SU-DHL-6 (cell line): ENCODE measurements around the gene SMIM10.
"Not testable (repeated sequence)": the region's sequence is repeated elsewhere in the genome, so short reads cannot be mapped to it uniquely, and the experiment has no call there.

ENCODE experiments used
- H2AFZ ChIP-seq: fragments of 200-600 bp; sonication (generic); 2 replicates; pipeline ENCODE4 v1.6.1; 2014; ENCODE audit warnings: low read depth, mild to moderate bottlenecking, moderate library complexity, mixed read lengths, antibody characterized with exemption, low read length; ENCODE audit not compliant: severe bottlenecking
- H3F3A ChIP-seq: fragments of 200-600 bp; shearing (Covaris generic); 2 replicates; pipeline ENCODE4 v1.6.0; 2016; ENCODE audit warnings: antibody characterized with exemption, mild to moderate bottlenecking; ENCODE audit not compliant: insufficient read depth
- H3K27ac ChIP-seq: fragments of 200-600 bp; sonication (generic); 2 replicates; pipeline ENCODE4 v1.5.1; 2016; ENCODE audit warnings: low read depth, mild to moderate bottlenecking, low read length, moderate library complexity, mixed read lengths
- H3K27me3 ChIP-seq: fragments of 200-600 bp; sonication (generic), shearing (Covaris generic); 2 replicates; pipeline ENCODE4 v1.6.0; 2014; ENCODE audit warnings: mild to moderate bottlenecking, low read length
- H3K36me3 ChIP-seq: fragments of 200-600 bp; sonication (generic); 2 replicates; pipeline ENCODE4 v1.6.1; 2014; ENCODE audit warnings: mild to moderate bottlenecking, low read length, mixed read lengths
- H3K4me2 ChIP-seq: fragments of 300-600, 200-600 bp; shearing (Covaris generic), sonication (generic); 2 replicates; pipeline ENCODE4 v1.6.0; 2014; ENCODE audit warnings: low read length, low read depth, mild to moderate bottlenecking; ENCODE audit not compliant: poor library complexity, severe bottlenecking
- H3K4me3 ChIP-seq: fragments of 200-600 bp; sonication (generic); 2 replicates; pipeline ENCODE4 v1.5.1; 2014; ENCODE audit warnings: antibody characterized with exemption, low read length, mild to moderate bottlenecking, mixed read lengths; ENCODE audit not compliant: insufficient read depth, poor library complexity, severe bottlenecking
- H3K79me2 ChIP-seq: fragments of 200-600 bp; sonication (generic); 2 replicates; pipeline ENCODE4 v1.6.1; 2014; ENCODE audit warnings: mild to moderate bottlenecking, low read length, moderate library complexity; ENCODE audit not compliant: insufficient read depth
- H3K9ac ChIP-seq: fragments of 200-600 bp; sonication (generic); 2 replicates; pipeline ENCODE4 v1.7.0; 2014; ENCODE audit warnings: mild to moderate bottlenecking, low read length
- H3K9me2 ChIP-seq: fragments of 200-600 bp; sonication (generic); replicated peaks from 2 replicates; pipeline ENCODE4 v1.6.1; 2014; ENCODE audit warnings: low read length; ENCODE audit not compliant: insufficient read depth
- H3K9me3 ChIP-seq: fragments of 200-600 bp; sonication (generic); 2 replicates; pipeline ENCODE4 v1.6.1; 2014; ENCODE audit warnings: low read length, mixed read lengths; ENCODE audit not compliant: insufficient read depth
- H4K20me1 ChIP-seq: fragments of 200-600 bp; sonication (generic); 2 replicates; pipeline ENCODE4 v1.6.1; 2014; ENCODE audit warnings: low read depth, mild to moderate bottlenecking, antibody characterized with exemption, low read length, moderate library complexity, mixed read lengths
- EZH2phosphoT487 ChIP-seq: fragments of 200-600 bp; sonication (generic), shearing (Covaris generic); conservative IDR thresholded peaks from 2 replicates; pipeline ENCODE4 v1.6.1; 2018; ENCODE audit warnings: mild to moderate bottlenecking, antibody characterized with exemption, low read length, moderate library complexity, mixed read lengths
- TF ChIP-seq, protein P1 (sequence below): fragments of 200-600 bp; sonication (generic); IDR thresholded peaks from one replicate; pipeline ENCODE4 v1.5.1; 2017; ENCODE audit warnings: antibody characterized with exemption, mild to moderate bottlenecking, low read length, moderate library complexity; ENCODE audit not compliant: insufficient read depth, poor library complexity, severe bottlenecking

The SMIM10 gene

DNA sequence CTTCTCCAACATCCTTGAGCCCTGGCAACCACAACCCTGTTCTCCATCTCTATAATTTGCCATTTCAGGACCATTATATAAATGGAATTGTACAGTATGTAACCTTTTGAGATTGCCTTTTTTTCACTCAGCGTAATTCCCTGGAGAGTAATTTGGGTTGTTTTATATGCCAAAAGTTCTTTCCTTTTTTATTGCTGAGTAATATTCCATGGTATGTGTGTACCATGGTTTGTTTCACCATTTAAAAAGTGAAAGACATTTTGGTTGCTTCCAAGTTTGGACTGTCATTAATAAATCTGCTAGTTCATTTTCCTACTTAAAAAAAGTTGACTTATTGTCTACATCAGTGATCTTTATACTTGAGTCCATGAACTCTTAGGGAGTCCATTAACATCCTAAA lies 33.0 kb upstream of the SMIM10 start:
- no peaks in the 10 kb centered on the region for H4K20me1 ChIP-seq
- H3K27ac ChIP-seq: no peak overlapping the region
- H3K9ac ChIP-seq: no peak overlapping the region
- H3K79me2 ChIP-seq: no peaks in the 10 kb centered on the region
- H3K4me3 ChIP-seq: no peak overlapping the region
- no peak for TF ChIP-seq EZH2phosphoT487
- TF ChIP-seq, protein P1, sequence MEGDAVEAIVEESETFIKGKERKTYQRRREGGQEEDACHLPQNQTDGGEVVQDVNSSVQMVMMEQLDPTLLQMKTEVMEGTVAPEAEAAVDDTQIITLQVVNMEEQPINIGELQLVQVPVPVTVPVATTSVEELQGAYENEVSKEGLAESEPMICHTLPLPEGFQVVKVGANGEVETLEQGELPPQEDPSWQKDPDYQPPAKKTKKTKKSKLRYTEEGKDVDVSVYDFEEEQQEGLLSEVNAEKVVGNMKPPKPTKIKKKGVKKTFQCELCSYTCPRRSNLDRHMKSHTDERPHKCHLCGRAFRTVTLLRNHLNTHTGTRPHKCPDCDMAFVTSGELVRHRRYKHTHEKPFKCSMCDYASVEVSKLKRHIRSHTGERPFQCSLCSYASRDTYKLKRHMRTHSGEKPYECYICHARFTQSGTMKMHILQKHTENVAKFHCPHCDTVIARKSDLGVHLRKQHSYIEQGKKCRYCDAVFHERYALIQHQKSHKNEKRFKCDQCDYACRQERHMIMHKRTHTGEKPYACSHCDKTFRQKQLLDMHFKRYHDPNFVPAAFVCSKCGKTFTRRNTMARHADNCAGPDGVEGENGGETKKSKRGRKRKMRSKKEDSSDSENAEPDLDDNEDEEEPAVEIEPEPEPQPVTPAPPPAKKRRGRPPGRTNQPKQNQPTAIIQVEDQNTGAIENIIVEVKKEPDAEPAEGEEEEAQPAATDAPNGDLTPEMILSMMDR: no peak
- no peaks in the 10 kb centered on the region for H3K9me3 ChIP-seq
- H3F3A ChIP-seq: no peaks in the 10 kb centered on the region
- no peak overlapping the region for H3K4me2 ChIP-seq
- no peaks in the 10 kb centered on the region for H3K9me2 ChIP-seq
- no peak overlapping the region for H2AFZ ChIP-seq
- no peaks in the 10 kb centered on the region for H3K36me3 ChIP-seq
- no peaks in the 10 kb centered on the region for H3K27me3 ChIP-seq

DNA sequence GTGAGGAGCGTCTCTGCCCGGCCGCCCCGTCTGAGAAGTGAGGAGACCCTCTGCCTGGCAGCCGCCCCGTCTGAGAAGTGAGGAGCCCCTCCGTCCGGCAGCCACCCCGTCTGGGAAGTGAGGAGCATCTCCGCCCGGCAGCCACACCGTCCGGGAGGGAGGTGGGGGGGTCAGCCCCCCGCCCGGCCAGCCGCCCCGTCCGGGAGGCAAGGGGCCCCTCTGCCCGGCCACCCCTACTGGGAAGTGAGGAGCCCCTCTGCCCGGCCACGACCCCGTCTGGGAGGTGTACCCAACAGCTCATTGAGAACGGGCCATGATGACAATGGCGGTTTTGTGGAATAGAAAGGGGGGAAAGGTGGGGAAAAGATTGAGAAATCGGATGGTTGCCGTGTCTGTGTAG lies 30.4 kb upstream of the SMIM10 start:
- H2AFZ ChIP-seq, H3K9me2 ChIP-seq, H3K27me3 ChIP-seq, H3K27ac ChIP-seq, H3F3A ChIP-seq, H3K9ac ChIP-seq, H3K4me2 ChIP-seq, H4K20me1 ChIP-seq, H3K36me3 ChIP-seq, H3K79me2 ChIP-seq, H3K4me3 ChIP-seq, H3K9me3 ChIP-seq: not testable (repeated sequence)

DNA sequence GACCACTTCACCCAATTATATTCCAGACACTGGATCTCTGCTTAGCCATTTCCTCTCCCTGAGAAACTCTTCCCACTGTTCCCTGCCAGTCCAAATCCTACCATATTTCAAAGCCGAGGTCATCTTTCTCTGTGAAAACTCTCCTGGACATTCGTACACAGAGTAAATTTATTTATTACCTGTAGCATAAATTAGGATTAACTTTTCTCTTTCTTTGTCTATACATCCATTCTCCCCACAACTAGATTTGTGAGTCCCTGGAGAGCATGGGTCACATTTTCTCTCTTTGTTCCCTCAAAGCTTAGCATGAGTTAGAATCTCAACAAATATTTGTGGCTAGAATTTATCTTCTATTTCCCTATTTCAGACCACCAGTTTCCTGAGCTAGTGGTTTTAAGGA lies 27.8 kb upstream of the SMIM10 start:
- no peaks in the 10 kb centered on the region for H3K9me2 ChIP-seq
- no peaks in the 10 kb centered on the region for H3K27me3 ChIP-seq
- H3K9me3 ChIP-seq: no peaks in the 10 kb centered on the region
- H3K79me2 ChIP-seq: no peaks in the 10 kb centered on the region
- no peaks in the 10 kb centered on the region for H3F3A ChIP-seq
- H3K9ac ChIP-seq: no peak overlapping the region
- no peak overlapping the region for H3K4me3 ChIP-seq
- H3K36me3 ChIP-seq: no peaks in the 10 kb centered on the region
- no peak overlapping the region for H3K4me2 ChIP-seq
- no peak overlapping the region for H3K27ac ChIP-seq
- TF ChIP-seq, protein P1: no peak
- no peak for TF ChIP-seq EZH2phosphoT487
- no peaks in the 10 kb centered on the region for H4K20me1 ChIP-seq
- H2AFZ ChIP-seq: no peak overlapping the region

GRCh38 chrX:134969726-134970125 lies 21.1 kb upstream of the SMIM10 start:
- Histone ChIP-seq H3K79me2 (no peaks in the 10 kb centered on the region), H4K20me1 (no peaks in the 10 kb centered on the region), H2AFZ (no peak overlapping the region), H3K9ac (no peak overlapping the region), H3K9me2 (no peaks in the 10 kb centered on the region), H3K4me3 (no peak overlapping the region), H3K27me3 (no peaks in the 10 kb centered on the region), H3K4me2 (no peak overlapping the region), H3K9me3 (no peaks in the 10 kb centered on the region), H3K27ac (no peak overlapping the region), H3F3A (no peaks in the 10 kb centered on the region), H3K36me3 (no peaks in the 10 kb centered on the region)
- TF ChIP-seq, protein P1: no peak
- TF ChIP-seq EZH2phosphoT487: no peak
